OCI-LY7 (cell line): ENCODE measurements around the gene HMCES. TPM values are rescaled to one million over a fixed set of nuclear protein-coding genes. Genes with fewer than 3 reads are reported as not detected.

ENCODE experiments used
- BruUV-seq: library from RNA; stranded (reverse); fragments of 400-500 nt; replicated peaks from 2 replicates; lab custom pipeline; 2021; lab: Mats Ljungman, UMichigan
- CTCF ChIA-PET: fragments of 300-600 bp; sonication (Branson Sonifier 250); formaldehyde crosslinking; loops from one replicate; lab custom pipeline; 2022; ENCODE audit warnings: antibody characterized with exemption; ENCODE audit not compliant: unreplicated experiment; lab: Charles Lee
- POLR2A ChIA-PET: fragments of 300-600 bp; sonication (Branson Sonifier 250); formaldehyde crosslinking; loops from one replicate; lab custom pipeline; 2022; ENCODE audit warnings: antibody characterized with exemption; lab: Charles Lee
- DNase-seq: peaks from one replicate; pipeline ENCODE4 v3.0.0-alpha.2; 2015; ENCODE audit warnings: low spot score
- H2AFZ ChIP-seq: fragments of 200-600 bp; sonication (generic), shearing (Covaris generic); 2 replicates; pipeline ENCODE4 v1.6.1; 2014; ENCODE audit warnings: mild to moderate bottlenecking, antibody characterized with exemption, low read length, moderate library complexity
- H3K27ac ChIP-seq: fragments of 200-600 bp; sonication (generic); 2 replicates; pipeline ENCODE4 v1.5.1; 2014; ENCODE audit warnings: mixed run types, low read depth, mild to moderate bottlenecking, moderate library complexity, low read length, inconsistent platforms; ENCODE audit not compliant: poor library complexity, severe bottlenecking
- H3K36me3 ChIP-seq: fragments of 200-600 bp; sonication (generic); 2 replicates; pipeline ENCODE4 v1.6.1; 2014; ENCODE audit warnings: mild to moderate bottlenecking, antibody characterized with exemption, low read length, moderate library complexity, mixed read lengths; ENCODE audit not compliant: insufficient read depth
- H3K4me1 ChIP-seq: fragments of 200-600 bp; sonication (generic); 2 replicates; pipeline ENCODE4 v1.5.1; 2014; ENCODE audit warnings: mild to moderate bottlenecking, low read length; ENCODE audit not compliant: insufficient read depth, poor library complexity, severe bottlenecking
- H3K4me2 ChIP-seq: fragments of 200-600 bp; sonication (generic); 2 replicates; pipeline ENCODE4 v1.6.1; 2014; ENCODE audit warnings: mild to moderate bottlenecking, low read length
- H3K4me3 ChIP-seq: fragments of 200-600 bp; sonication (generic); 2 replicates; pipeline ENCODE4 v1.5.1; 2014; ENCODE audit warnings: mild to moderate bottlenecking, low read depth, low read length; ENCODE audit not compliant: poor library complexity, severe bottlenecking
- H3K79me2 ChIP-seq: fragments of 200-600 bp; sonication (generic); 2 replicates; pipeline ENCODE4 v1.6.1; 2016; ENCODE audit warnings: low read depth, mild to moderate bottlenecking, low read length, moderate library complexity, mixed read lengths; ENCODE audit not compliant: insufficient read depth
- H3K9me2 ChIP-seq: fragments of 200-600 bp; sonication (generic); 2 replicates; pipeline ENCODE4 v1.6.1; 2016; ENCODE audit warnings: mild to moderate bottlenecking, low read length, mixed read lengths; ENCODE audit not compliant: insufficient read depth
- H3K9me3 ChIP-seq: fragments of 200-600 bp; sonication (generic); 2 replicates; pipeline ENCODE4 v1.6.1; 2014; ENCODE audit warnings: mild to moderate bottlenecking, mixed run types, low read length, mixed read lengths
- H4K20me1 ChIP-seq: fragments of 200-600 bp; sonication (generic); 2 replicates; pipeline ENCODE4 v1.6.1; 2014; ENCODE audit warnings: mild to moderate bottlenecking, antibody characterized with exemption, low read length, moderate library complexity, mixed read lengths; ENCODE audit not compliant: insufficient read depth
- EZH2phosphoT487 ChIP-seq: fragments of 200-600 bp; sonication (generic); IDR thresholded peaks from 2 replicates; pipeline ENCODE4 v1.6.1; 2018; ENCODE audit warnings: low read depth, borderline replicate concordance, mild to moderate bottlenecking, mixed run types, antibody characterized with exemption, low read length, moderate library complexity, mixed read lengths
- intact Hi-C: fragments of 100-400 bp; cut with micrococcal nuclease; formaldehyde crosslinking; loops from one replicate; pipeline ENCODE4 v1.10.0; 2022; ENCODE audit not compliant: unreplicated experiment
- total RNA-seq, 2 experiments: library from RNA; depleted of rRNA in 1 of 2; stranded (reverse); fragments of >200 nt in 1 of 2; shearing (Covaris generic) in 1 of 2; gene quantifications; 2 replicates each; pipeline ENCODE4 v1.2.3, GENCODE V29; 2014 to 2022
- TF ChIP-seq, protein P1 (sequence below): fragments of 200-600 bp; sonication (generic); conservative IDR thresholded peaks from 2 replicates; pipeline ENCODE4 v1.5.1; 2014; ENCODE audit warnings: mild to moderate bottlenecking, antibody characterized with exemption, low read length, moderate library complexity, mixed read lengths

Gene HMCES
- total RNA-seq, 2 experiments from 2014 or later: 90.6 to 287 TPM

DNA sequence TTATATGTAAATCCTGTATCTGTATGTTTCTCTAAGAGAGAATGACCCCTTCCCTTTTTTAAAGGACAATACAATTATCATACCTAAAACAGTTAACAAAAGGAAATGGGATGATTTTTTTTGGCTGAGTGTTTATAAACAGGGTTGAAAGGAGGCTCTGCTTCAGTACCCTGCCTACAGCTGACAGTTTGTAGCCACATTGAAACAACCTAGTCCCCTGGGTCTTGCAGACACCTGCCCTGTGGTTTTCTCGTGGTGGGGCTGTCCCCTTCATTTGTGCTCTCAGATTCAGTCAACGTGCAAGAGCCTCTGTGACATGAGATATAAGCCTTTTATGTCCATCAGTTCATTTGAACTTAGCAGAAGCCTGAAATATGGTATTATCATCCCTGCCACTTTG, 2.3 kb upstream of the HMCES start:
- Histone ChIP-seq H3K27ac (peak overlapping the region; percentile 94), H3K4me2 (peak overlapping the region; percentile 97), H3K79me2 (peaks cover 27% of the 10 kb centered on the region), H3K36me3 (peaks cover 76% of the 10 kb centered on the region), H4K20me1 (no peaks in the 10 kb centered on the region), H3K9me2 (no peaks in the 10 kb centered on the region), H3K9me3 (peaks cover 4% of the 10 kb centered on the region; the same call in 1 of the 2 replicates), H3K4me1 (peaks cover 61% of the 10 kb centered on the region), H2AFZ (no peak overlapping the region), H3K4me3 (peak overlapping the region; percentile 93)
- no TSS peak for BruUV-seq
- CTCF ChIA-PET: interaction anchor here (0.6 kb wide), 1 partner anchor 15 kb away, joined by 4 read pairs; no protein-coding TSS in a partner anchor
- POLR2A ChIA-PET: interaction anchor here (0.7 to 4.0 kb wide), 3 partner anchors 25 to 40 kb away, joined by 3 to 20 read pairs (median 3); a partner anchor contains a TSS
- TF ChIP-seq, protein P1, sequence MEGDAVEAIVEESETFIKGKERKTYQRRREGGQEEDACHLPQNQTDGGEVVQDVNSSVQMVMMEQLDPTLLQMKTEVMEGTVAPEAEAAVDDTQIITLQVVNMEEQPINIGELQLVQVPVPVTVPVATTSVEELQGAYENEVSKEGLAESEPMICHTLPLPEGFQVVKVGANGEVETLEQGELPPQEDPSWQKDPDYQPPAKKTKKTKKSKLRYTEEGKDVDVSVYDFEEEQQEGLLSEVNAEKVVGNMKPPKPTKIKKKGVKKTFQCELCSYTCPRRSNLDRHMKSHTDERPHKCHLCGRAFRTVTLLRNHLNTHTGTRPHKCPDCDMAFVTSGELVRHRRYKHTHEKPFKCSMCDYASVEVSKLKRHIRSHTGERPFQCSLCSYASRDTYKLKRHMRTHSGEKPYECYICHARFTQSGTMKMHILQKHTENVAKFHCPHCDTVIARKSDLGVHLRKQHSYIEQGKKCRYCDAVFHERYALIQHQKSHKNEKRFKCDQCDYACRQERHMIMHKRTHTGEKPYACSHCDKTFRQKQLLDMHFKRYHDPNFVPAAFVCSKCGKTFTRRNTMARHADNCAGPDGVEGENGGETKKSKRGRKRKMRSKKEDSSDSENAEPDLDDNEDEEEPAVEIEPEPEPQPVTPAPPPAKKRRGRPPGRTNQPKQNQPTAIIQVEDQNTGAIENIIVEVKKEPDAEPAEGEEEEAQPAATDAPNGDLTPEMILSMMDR: no peak
- no peak for TF ChIP-seq EZH2phosphoT487
- intact Hi-C loops: loop anchor here (2.0 to 5.0 kb wide), 3 partner anchors 28 to 164 kb away; partner anchors contain the start of genes COPG1 and IFT122
- peak; percentile 99 for DNase-seq

DNA sequence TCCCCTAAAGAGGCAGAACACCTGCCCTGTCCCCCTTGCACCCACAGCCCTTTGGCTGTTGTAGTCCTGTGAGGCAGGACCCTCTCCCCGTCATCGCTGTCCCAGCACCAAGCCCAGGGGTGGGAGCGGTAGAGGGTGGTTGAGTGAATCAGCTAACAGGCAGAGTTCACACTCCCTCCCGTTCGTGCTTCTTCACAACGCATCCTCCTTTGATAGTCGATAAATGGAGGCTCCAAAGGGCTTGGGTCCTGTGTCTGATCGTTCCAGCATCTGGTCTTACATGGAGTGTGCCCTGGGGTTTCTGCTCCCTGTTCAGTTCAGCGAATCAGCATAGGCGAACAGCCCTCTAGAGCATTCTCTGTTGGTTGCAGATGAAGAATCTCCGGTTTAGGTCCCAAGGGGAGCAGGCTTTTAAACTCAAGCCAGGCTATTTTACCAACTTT, 820 bp upstream of the HMCES start:
- no TSS peak for BruUV-seq
- Histone ChIP-seq H2AFZ (no peak overlapping the region), H3K27ac (peak overlapping the region; percentile 94), H4K20me1 (no peaks in the 10 kb centered on the region), H3K4me1 (peaks cover 74% of the 10 kb centered on the region), H3K9me2 (no peaks in the 10 kb centered on the region), H3K9me3 (peaks cover 4% of the 10 kb centered on the region; the same call in 1 of the 2 replicates), H3K36me3 (peaks cover 65% of the 10 kb centered on the region), H3K79me2 (peaks cover 37% of the 10 kb centered on the region), H3K4me2 (peak overlapping the region; percentile 97), H3K4me3 (peak overlapping the region; percentile 93)
- intact Hi-C loops: loop anchor here (1.0 to 5.0 kb wide), 4 partner anchors 29 to 163 kb away; partner anchors contain the start of genes COPG1 and IFT122
- no peak for TF ChIP-seq EZH2phosphoT487
- TF ChIP-seq, protein P1: no peak
- POLR2A ChIA-PET: interaction anchor here (0.6 to 4.0 kb wide), 5 partner anchors 28 to 255 kb away, joined by 4 to 20 read pairs (median 5); partner anchors contain the start of gene COPG1
- peak; percentile 79 for DNase-seq
- CTCF ChIA-PET: interaction anchor here (1.5 kb wide), 1 partner anchor 38 kb away, joined by 4 read pairs; a partner anchor contains a TSS
